DOHH2 (cell line): ENCODE results near the gene TFDP1.

Source experiments
- H3F3A ChIP-seq: fragments of 200-600 bp; sonication (generic), shearing (Covaris generic); 2 replicates; pipeline ENCODE4 v1.6.0; 2016; ENCODE audit warnings: antibody characterized with exemption, mild to moderate bottlenecking; ENCODE audit not compliant: control insufficient read depth, insufficient read depth
- H3K27ac ChIP-seq: fragments of 200-600 bp; sonication (generic); 2 replicates; pipeline ENCODE4 v1.5.1; 2014; ENCODE audit warnings: low read depth, mild to moderate bottlenecking, low read length, moderate library complexity
- H3K27me3 ChIP-seq: fragments of 200-600 bp; sonication (generic); 2 replicates; pipeline ENCODE4 v1.6.1; 2014; ENCODE audit warnings: mild to moderate bottlenecking, low read length, mixed read lengths; ENCODE audit not compliant: control insufficient read depth
- H3K36me3 ChIP-seq: fragments of 200-600 bp; sonication (generic); 2 replicates; pipeline ENCODE4 v1.6.1; 2014; ENCODE audit warnings: mild to moderate bottlenecking, low read length, moderate library complexity, mixed read lengths; ENCODE audit not compliant: control insufficient read depth
- H3K4me1 ChIP-seq: fragments of 200-600 bp; sonication (generic); 2 replicates; pipeline ENCODE4 v1.6.1; 2014; ENCODE audit warnings: mild to moderate bottlenecking, low read length, mixed read lengths; ENCODE audit not compliant: control insufficient read depth
- H3K4me2 ChIP-seq: fragments of 200-600 bp; sonication (generic); 2 replicates; pipeline ENCODE4 v1.6.0; 2014; ENCODE audit warnings: mild to moderate bottlenecking, low read length, moderate library complexity
- H3K4me3 ChIP-seq: fragments of 200-600 bp; sonication (generic); 2 replicates; pipeline ENCODE4 v1.5.1; 2014; ENCODE audit warnings: mild to moderate bottlenecking, low read length, mixed read lengths
- H3K79me2 ChIP-seq: fragments of 200-600 bp; sonication (generic); 2 replicates; pipeline ENCODE4 v1.6.1; 2014; ENCODE audit warnings: mild to moderate bottlenecking, low read length, mixed read lengths; ENCODE audit not compliant: control insufficient read depth
- H3K9me2 ChIP-seq: fragments of 200-600 bp; sonication (generic); replicated peaks from 2 replicates; pipeline ENCODE4 v1.6.1; 2014; ENCODE audit warnings: mild to moderate bottlenecking, low read length, mixed read lengths; ENCODE audit not compliant: control insufficient read depth
- H3K9me3 ChIP-seq: fragments of 200-600 bp; sonication (generic); 2 replicates; pipeline ENCODE4 v1.6.1; 2014; ENCODE audit warnings: antibody characterized with exemption, low read length, mixed read lengths; ENCODE audit not compliant: control insufficient read depth, insufficient read depth
- H4K20me1 ChIP-seq: fragments of 200-600 bp; sonication (generic); 2 replicates; pipeline ENCODE4 v1.6.0; 2014; ENCODE audit warnings: low read depth, mild to moderate bottlenecking, antibody characterized with exemption, low read length, moderate library complexity; ENCODE audit not compliant: control insufficient read depth, insufficient read depth
- EZH2phosphoT487 ChIP-seq: fragments of 200-600 bp; sonication (generic); IDR thresholded peaks from 2 replicates; pipeline ENCODE4 v1.6.1; 2017; ENCODE audit warnings: borderline replicate concordance, mild to moderate bottlenecking, antibody characterized with exemption, low read length, moderate library complexity, mixed read lengths
- TF ChIP-seq, protein P1 (sequence below): fragments of 200-600 bp; sonication (generic); IDR thresholded peaks from one replicate; pipeline ENCODE4 v1.5.1; 2014; ENCODE audit warnings: antibody characterized with exemption, mild to moderate bottlenecking, low read depth, low read length; ENCODE audit not compliant: poor library complexity, severe bottlenecking

The TFDP1 gene

GRCh38 chr13:113642563-113642962 is 58.0 kb downstream of the TFDP1 start:
- Histone ChIP-seq H4K20me1 (0 out of 2 replicates have a peak, but pooled peaks cover 3% of the 10 kb centered on the region), H3K9me3 (no peaks in the 10 kb centered on the region), H3K27ac (no peak overlapping the region), H3K9me2 (no peaks in the 10 kb centered on the region), H3K27me3 (no peaks in the 10 kb centered on the region), H3F3A (peaks cover 23% of the 10 kb centered on the region), H3K4me1 (no peaks in the 10 kb centered on the region), H3K4me3 (no peak overlapping the region), H3K4me2 (no peak overlapping the region), H3K79me2 (no peaks in the 10 kb centered on the region), H3K36me3 (peaks cover 56% of the 10 kb centered on the region)
- TF ChIP-seq, protein P1, sequence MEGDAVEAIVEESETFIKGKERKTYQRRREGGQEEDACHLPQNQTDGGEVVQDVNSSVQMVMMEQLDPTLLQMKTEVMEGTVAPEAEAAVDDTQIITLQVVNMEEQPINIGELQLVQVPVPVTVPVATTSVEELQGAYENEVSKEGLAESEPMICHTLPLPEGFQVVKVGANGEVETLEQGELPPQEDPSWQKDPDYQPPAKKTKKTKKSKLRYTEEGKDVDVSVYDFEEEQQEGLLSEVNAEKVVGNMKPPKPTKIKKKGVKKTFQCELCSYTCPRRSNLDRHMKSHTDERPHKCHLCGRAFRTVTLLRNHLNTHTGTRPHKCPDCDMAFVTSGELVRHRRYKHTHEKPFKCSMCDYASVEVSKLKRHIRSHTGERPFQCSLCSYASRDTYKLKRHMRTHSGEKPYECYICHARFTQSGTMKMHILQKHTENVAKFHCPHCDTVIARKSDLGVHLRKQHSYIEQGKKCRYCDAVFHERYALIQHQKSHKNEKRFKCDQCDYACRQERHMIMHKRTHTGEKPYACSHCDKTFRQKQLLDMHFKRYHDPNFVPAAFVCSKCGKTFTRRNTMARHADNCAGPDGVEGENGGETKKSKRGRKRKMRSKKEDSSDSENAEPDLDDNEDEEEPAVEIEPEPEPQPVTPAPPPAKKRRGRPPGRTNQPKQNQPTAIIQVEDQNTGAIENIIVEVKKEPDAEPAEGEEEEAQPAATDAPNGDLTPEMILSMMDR, result no peak
- no peak for TF ChIP-seq EZH2phosphoT487

- Histone ChIP-seq H3F3A (peaks cover 23% of the 10 kb centered on the region), H3K27me3 (no peaks in the 10 kb centered on the region), H3K36me3 (peaks cover 46% of the 10 kb centered on the region), H3K79me2 (no peaks in the 10 kb centered on the region), H3K9me3 (no peaks in the 10 kb centered on the region), H3K27ac (no peak overlapping the region), H3K9me2 (no peaks in the 10 kb centered on the region), H4K20me1 (0 out of 2 replicates have a peak, but pooled peaks cover 3% of the 10 kb centered on the region), H3K4me3 (no peak overlapping the region), H3K4me1 (no peaks in the 10 kb centered on the region), H3K4me2 (no peak overlapping the region)
- no peak for TF ChIP-seq EZH2phosphoT487
- TF ChIP-seq, protein P1, result no peak
Observed at GRCh38 chr13:113643593-113643992, 59.0 kb downstream of the TFDP1 start.

DNA sequence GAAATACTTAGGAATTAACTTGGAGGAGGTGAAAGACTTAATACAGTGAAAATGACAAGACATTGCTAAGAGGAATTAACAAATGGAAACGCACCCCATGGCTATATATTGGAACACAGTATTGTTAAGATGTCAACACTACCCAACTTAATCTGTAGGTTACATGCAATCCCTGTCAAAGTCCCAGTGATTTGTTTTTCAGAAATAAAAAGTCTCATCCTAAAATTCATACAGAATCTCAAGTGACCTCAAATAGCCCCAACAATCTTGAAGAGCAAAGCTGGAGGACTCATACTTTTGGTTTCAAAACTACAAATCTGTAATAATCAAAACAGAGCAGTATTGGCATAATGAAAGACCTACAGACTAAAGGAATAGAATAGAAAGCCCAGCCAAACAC is 60.2 kb downstream of the TFDP1 start:
- no peak overlapping the region for H3K27ac ChIP-seq
- H3F3A ChIP-seq, result peaks cover 23% of the 10 kb centered on the region
- no peaks in the 10 kb centered on the region for H3K79me2 ChIP-seq
- 0 out of 2 replicates have a peak, but pooled peaks cover 3% of the 10 kb centered on the region for H4K20me1 ChIP-seq
- no peaks in the 10 kb centered on the region for H3K9me3 ChIP-seq
- H3K4me1 ChIP-seq, result no peaks in the 10 kb centered on the region
- H3K9me2 ChIP-seq, result no peaks in the 10 kb centered on the region
- no peaks in the 10 kb centered on the region for H3K27me3 ChIP-seq
- no peak overlapping the region for H3K4me3 ChIP-seq
- H3K36me3 ChIP-seq, result peaks cover 35% of the 10 kb centered on the region
- TF ChIP-seq, protein P1, result no peak
- no peak for TF ChIP-seq EZH2phosphoT487
- H3K4me2 ChIP-seq, result no peak overlapping the region

DNA sequence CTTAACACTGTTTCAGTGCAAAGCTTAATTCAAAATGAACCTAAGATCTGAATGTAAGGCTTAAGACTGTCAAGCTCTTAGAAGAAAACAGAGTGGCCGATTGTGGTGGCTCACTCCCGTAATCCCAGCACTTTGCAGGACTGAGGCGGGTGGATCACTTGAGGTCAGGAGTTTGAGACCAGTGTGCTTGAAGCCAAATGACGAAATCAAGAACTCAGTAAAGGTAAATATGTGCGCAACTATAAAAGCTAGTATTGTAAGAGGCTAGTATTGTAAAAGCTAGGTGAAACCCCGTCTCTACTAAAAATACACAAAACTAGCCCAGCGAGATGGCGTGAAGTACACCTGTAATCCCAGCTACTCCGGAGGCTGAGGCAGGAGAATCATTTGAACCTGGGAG is 60.8 kb downstream of the TFDP1 start:
- Histone ChIP-seq H3K9me3 (no peaks in the 10 kb centered on the region), H3F3A (peaks cover 23% of the 10 kb centered on the region), H3K4me1 (no peaks in the 10 kb centered on the region), H4K20me1 (0 out of 2 replicates have a peak, but pooled peaks cover 3% of the 10 kb centered on the region), H3K4me3 (no peak overlapping the region), H3K79me2 (no peaks in the 10 kb centered on the region), H3K9me2 (no peaks in the 10 kb centered on the region), H3K36me3 (peaks cover 30% of the 10 kb centered on the region), H3K27ac (no peak overlapping the region), H3K4me2 (no peak overlapping the region), H3K27me3 (no peaks in the 10 kb centered on the region)
- TF ChIP-seq, protein P1, result no peak
- TF ChIP-seq EZH2phosphoT487, result no peak
